Right renal cortex interstitium (tissue), 3 donors: ENCODE results near the gene SEMA3F. TPM values are rescaled to one million over a fixed set of nuclear protein-coding genes. Genes with fewer than 3 reads are reported as not detected.

Source experiments
- DNase-seq, 3 donors: peaks; one replicate each; pipeline ENCODE4 v3.0.0-alpha.2; 2013; ENCODE audit warnings: low read depth in 3 of 3, low spot score in 2 of 3
- polyA plus RNA-seq, 3 donors: library from polyadenylated mRNA; unstranded; fragments of 120-200 nt; gene quantifications; one replicate each; pipeline ENCODE4 v1.2.1, GENCODE V29; 2013; ENCODE audit not compliant: insufficient read length in 3 of 3

The SEMA3F gene
- polyA plus RNA-seq, 3 donors = 67.4 to 80.1 (median 70.8) TPM

DNA sequence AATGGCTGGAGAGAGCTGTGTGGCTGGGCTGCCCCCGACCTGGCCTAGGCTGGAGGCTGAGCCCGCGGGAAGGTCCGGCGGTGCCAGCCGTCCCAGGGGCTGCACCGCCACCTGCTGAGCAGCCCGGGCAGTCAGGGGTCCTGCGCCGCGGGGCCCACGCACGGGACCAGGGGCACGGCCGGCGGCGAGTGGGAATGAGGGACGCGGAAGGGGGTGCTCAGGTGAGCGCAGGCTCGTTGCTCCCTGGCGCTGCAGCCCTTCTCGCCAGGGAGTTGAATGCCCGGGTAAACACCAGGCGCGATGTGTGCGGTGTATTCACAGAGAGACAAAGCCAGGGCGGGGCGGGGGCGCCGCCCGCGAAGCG lies 666 bp upstream of the SEMA3F start:
- DNase-seq = no peak

DNA sequence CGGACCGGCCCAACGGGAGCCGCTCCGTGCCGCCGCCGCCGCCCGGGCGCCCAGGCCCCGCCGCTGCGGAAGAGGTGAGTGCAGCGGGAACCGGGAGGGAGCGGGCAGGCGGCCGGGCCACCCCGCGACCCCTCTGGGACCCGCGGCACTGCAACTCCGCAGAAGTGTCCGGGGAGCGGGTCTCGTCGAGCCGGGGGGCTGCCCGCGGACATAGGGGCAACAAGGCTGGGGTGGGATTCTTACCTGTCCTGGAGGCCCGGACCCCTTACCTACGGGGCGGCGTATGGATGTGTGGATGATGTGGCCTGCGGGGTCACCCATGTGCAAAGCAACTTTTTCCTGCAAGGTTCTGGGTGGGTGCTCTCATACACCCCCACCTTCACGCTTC lies 361 bp downstream of the SEMA3F start:
- DNase-seq = no peak

DNA sequence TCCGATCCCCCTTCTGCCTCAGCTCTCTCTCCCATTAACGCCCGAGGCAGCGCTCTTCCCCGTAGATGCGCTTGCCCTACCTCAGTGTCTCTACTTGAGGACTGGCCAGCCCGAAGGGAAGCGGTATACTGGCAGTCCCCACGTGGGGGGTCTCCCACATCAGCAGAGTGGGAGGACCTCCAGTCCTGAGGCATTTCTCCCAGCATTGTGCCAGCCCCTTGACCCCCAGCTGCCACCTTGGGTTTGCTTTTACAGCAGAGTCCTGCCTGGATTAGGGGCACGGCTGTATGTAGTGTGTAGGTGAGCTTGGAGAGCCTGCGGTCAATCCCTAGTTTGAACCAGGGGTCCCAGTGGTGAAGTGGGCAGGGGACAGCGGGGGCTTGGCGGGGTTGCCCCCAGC lies 767 bp downstream of the SEMA3F start:
- no peak for DNase-seq

DNA sequence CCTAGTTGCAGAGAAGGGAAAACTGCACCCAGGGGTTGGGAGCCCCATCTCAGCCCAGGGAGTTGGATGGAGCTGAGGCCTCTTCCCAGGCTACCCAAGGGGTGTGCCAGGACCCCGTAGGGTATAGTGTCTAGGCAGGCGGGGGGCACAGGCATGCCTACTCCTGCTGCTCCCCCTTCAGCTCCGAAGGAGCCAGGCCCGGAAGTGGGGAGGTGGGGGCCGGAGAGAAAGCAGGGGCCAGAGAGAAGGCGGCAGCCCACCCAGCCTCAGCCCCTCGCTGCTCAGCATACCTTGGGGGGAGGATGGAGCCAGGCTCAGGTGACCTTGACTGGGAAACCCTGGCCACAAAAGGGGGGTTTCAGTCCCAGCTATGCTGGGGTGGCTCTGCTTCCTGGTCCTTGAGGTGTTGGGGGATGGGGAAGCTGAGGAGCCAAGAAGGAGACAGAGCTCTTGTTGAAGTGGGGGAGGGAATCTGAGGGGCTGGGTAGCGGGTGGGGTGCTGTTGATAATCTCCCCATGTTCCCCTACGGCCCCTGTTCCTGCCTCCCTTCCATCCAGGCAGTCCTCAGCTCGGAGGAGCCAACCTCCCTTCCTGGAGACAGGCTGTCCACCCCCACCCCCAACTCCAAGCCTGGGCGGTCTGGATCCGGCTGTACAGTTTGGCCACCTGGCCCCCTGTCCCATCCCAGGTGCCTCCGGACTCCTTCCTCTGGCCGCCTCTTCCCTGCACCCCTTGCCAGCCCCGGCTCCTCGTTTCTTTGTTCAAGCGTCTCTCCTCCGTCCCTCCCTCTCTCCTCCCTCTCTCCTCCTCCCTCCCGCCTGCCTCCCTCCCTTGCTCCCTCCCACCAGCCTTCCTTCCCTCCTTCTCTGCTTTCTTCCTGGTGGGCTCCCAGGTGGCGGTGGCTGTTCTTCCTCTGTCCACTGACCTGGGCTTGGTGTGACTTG lies 1.7 kb downstream of the SEMA3F start:
- no peak for DNase-seq

DNA sequence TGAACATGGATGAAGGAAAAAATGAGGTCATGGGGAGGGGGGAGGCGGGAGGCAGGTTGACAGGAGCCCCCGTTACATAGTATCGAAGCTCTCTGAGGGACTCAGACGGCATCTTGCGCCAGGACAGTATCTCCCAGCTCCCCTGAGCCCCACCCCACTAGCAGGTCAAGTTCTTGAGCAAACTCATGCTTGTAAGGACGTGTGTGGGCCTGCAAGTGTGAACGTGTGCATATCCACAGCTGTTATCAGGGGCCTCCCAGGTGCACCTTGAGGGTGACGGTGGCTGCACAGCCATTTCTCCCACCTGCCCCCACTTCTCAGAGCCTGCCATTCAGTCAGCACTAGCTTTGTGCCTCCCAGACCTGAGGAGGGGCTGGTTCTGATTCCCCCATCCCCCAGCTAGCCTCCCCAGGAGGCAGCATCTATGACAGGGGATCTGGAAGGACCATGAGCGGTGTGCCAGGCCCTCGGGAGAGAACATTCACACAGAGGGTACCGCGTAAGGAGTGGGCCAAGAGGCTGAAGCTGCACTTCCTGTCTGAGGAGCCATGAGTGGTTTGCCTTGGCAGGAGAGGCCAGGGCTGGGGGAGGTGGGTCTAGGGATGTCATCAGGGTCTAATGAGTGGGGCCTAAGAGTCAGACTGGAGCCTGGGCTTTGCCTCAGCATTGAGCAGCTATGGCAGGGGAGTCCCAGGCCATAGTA lies 2.9 kb downstream of the SEMA3F start:
- DNase-seq = no peak

DNA sequence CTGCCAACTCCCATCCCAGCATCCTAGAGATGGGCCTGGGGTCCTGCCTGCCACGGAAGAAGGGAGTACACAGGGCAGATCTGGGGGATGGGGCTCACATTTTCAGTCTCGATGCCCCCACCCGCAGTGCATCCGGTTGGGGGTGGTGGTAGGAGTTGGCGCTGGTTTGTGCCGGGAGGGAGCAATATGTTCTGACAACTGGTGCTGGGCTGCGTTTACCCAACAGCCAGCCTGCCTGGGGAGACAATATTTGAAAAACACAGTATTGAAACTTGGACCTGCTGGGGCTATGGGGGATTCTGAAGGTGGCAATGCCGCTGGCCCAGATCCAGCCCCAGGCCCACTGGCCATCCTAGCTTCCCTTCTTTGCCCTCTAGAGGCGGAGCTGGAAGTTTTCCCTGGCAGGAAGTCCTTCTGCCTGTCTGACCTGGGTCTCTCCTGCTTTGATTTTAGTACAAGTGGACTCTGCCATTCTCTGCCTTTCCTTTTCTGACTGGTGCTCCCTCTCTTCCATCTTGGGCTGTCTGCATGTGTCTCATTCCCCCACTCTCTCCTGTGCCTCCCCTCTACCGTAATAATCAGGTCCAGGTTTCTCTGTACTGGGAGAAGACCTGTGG lies 3.5 kb downstream of the SEMA3F start:
- DNase-seq = no peak

DNA sequence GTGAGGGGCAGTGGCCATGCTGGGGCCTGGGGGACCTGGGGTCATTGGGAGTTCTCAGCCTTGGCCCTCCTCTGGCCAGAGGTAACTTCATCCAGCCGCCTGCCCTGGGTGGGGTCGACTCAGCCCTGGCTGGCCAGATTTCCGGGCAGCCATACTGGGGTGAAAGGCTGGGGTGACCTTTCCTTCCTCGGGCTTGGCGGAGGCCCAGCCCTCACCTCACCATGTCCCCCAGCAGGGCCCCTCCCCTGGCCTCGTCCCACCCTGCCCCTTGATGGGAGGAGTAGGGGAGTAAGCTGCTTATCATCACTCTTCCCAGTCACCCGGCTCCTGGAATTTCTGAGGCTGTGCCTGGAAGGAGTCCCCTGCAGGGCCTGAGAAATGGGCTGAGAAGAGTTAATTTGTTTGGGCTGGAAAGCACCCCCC lies 5.4 kb downstream of the SEMA3F start:
- no peak for DNase-seq

DNA sequence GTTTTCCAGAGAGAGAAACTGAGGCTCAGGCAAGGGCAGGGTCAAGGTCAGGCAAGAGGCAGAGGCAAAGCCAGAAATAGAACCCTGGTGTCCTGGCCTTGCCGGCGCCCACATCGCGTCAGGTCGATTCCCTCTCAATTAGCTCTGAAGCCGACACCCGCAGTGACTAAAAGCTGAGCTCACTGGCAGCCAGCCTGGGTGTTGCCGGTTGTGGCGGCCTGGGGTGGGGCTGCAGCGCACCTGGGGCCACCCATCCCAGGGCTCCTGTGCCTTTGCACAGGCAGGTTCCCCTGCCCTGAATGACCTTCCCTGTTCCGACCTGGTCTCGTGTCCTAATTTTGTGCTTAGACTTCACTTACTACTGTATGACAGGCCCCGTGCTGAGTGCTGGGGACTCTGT lies 6.2 kb downstream of the SEMA3F start:
- no peak for DNase-seq

DNA sequence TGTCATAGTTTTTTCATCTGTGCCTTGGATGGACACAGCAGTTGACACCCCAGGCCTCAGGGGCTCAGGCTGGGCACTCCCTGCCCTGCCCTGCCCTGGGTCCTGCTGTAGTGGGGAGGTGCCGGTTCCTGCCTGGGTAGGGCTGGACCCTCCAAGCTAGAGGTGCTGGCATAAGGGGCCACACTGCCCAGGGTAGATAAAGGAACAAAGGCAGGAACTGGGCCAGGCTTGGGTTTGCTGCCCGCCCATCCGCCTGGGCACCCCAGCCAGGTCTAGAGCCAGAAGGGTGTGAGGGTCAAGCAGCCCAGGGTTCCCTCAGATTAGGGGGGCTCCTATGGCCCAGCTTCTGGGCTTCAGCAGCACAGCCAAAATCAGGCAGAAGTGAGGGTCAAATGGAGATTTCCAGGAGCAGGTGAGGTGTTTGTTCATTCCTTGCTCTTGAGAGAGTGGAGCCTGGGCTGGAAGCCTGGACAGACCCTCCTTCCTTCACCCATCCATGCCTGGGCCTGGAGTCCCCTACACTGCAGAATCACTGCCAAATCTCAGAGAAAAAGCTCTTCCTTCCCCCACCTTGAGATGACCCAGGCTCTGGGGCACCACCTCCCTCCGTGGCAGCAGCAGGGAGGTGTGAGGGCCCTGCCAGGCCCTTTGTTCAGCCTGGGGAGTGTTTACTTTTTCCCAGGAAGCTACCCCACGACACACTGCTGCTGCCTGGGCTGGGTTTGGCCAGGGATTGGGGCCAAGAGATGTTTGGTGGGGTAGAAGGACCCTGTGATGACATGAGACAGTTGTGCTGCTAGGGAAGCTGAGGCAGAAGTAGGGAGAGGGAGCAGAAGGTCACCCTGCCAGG lies 7.1 kb downstream of the SEMA3F start:
- no peak for DNase-seq

DNA sequence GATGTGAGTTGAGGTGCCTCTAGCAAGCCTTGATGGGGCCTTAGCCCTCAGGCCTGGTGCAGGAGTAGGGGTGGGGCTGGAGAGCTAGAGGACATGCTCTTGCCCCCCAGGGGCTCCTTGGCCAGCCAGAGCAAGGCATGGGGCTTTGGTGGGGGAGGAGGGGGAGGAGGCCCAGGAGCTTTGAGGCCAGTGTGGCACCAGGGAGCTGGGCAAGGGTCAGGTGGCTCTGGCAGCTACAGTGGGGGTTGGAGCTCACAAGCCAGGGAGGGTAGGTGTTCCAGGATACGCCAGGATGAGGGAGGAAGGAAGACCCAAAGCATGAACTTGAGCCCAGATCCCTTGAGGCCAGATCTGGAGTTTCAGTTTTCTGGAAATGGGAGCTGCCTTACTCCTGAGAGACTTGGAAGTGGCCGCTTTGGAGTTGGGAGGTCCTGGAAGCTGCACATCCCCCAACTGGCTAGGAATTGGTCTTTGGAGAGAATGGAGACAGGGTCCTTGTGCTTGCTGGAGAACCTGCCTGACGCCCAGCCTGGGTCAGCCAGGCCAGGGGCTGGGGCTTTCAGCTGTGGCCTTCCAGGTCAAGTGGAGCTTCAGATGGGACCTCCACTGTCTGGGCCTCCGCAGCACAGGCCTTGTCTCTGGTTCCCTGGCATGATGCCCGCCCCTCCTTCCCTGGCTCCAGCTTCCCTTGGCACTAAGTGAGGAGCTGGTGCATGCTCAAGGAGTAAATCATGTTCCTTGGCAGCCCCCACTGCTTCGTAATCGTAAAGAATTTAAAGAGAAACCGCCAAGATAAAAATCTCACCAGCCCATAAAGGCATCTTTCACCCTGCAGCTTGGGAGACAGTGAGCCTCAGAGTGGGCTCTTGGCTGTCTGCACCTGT lies 8.7 kb downstream of the SEMA3F start:
- no peak for DNase-seq

DNA sequence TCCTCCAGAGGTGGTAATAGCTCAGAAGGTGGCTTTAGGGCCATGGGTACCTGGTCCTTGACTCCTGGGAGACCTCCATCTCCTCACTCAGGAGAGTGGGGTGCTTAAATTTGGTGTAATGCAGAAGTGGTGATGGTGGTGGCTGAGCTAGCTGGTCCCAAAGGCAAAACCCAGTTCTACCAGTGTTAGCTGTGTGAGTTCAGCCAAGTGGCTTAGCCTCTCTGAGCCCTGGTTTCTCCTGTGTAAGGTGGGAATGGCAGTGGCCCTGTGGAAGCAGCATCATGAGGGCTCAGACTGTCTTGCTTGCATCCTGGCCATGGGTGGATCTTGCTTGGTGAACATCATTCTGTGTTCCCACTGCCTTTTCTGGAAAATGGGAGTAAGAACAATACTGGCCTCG lies 9.4 kb downstream of the SEMA3F start:
- no peak for DNase-seq

DNA sequence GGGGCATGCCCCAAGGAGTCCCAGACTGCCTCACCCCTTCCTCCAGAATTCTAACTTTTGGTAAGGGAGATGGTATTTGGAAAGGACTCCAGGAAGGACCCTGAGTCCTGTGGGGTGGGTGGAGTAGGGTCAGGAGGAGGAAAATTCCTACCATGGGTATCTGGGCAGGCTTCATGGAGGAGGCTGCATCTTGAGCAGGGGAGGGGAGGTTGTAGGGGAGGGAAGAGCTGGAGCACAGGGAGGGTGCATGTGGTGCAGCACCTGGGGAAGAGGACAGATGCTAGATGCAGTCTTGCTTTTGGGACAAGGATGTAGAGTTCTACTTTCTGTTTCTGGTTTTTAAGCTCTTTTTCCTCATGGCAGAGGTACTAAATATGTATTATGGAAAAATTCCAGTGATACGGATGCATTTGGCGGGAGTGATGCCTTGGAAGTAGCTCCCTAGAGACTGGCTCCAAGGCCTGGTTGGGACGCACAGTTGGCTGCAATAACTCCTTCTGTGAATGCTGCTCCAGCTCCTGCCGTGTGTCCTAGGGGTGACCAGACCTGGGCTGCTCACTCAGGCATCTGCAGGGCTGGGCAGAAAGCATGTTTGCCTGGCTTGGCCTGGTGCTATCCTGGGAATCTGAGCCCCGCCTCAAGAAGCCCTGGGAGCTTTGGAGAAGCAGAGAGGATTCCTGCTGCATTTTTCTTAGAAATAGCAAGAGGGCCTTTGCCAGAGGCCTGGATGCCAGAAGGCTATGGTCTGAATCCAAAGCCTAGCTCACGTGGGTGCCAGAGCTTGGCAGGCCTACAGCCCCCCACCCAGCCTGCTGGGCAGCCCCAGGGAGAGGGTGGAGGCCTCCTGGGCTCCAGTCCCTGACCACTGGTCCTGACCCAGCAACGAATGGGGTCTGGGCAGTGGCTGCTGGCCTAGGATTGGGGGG lies 10.1 kb downstream of the SEMA3F start:
- DNase-seq = no peak

DNA sequence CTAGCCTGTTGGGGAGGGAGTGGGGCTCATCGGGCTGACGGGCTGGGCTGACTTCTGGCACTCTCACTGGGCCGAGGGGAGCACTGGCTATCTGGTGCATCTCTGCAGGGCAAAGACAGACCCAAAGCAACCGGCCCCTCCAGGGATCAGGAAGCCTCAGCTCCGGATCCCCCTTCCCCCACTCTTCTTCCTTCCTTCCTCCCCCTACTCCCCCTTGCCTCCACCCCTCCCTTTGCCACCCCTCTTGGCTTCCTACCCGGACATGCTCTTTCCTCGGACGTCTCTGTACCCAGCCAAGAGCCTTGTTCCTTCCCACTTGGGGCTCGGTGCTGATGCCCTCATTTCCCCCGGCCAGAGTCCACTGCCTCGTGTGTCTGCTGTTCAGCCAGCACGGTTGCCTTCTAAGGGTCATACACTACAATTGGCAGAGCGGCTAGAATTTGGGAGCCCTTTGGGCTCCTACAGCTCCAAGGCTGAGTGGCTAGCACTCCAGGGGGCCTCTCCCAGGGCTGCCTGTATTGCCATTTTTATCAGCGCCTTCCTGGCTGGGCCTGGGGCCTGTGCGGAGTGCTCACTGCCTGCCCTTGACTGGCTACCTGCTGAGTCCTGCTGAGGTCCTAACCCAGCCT lies 10.9 kb downstream of the SEMA3F start:
- DNase-seq = no peak

DNA sequence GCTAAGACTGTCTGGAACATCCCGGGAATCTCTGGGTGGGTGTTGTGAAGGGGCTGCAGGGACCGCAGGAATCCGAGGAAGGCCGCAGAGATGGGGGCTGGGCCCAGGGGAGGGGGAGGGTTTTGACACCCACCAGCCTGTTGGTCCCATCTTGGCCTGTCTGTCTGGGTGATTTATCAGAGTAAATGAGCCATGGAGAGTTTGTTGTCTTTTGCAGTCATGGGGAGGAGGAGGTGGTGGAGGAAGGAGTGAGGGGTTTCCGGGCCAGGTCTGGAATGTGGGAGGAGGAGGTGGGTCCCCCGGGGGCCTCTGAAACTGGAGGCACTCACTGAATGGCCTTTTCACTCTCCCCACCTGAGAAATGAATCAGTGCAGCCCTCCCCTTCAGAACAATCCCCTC lies 11.5 kb downstream of the SEMA3F start:
- peak in 1 of 3 donors; percentile 85 for DNase-seq

DNA sequence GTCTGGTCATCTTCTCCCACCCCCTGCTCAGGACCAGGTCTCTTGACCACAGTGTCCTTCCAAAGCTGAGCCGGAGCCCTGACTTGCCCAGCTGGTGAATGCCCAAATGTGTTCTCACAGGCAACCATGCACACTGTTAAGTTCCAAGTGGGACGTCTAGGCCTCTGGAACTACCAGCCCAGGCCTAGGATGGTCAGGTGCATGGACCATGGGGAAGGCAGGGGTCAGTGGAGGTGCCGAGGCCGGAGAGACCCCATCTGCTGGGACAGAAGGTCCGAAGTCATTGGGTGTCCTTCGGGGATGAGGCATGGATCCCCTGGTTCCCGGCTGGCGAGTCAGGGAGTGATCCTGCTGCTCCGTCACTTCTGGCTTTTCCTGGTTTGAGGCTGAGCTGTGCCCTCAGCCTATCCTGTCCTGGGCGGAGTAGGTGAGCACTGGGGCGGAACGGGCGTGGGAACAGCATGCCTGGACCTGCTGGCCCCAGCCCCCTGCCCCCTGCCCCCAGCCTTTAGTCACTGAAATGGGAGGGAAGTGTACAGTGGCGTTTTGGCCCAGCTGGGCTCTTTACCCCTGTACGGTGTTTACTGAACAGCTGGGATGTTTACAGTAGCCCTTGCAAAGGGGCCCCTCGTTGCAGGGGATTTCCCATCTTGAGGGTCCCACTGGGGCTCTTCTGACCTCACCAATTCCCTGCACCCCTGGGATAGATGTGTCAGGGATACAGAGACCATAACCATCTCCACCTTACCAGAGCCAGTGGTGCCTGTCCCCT lies 12.1 kb downstream of the SEMA3F start:
- no peak for DNase-seq

DNA sequence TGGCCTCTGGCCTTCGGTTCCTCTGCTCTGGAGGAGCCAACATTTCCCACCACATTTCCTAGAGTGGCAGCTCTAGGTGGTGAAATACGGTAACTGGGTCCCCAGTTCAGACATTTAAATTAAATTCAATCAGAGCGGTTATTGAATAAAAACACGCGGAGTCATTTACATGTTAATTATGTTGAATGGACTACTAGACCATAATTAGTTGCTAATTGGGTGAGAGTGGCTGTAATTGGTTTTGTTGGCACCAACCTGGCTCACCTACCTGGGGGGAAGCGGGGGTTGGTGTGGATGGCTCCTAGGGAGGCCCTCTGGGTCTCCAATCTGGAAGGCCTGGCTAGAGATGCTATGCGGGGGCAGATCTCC lies 12.7 kb downstream of the SEMA3F start:
- DNase-seq = no peak

DNA sequence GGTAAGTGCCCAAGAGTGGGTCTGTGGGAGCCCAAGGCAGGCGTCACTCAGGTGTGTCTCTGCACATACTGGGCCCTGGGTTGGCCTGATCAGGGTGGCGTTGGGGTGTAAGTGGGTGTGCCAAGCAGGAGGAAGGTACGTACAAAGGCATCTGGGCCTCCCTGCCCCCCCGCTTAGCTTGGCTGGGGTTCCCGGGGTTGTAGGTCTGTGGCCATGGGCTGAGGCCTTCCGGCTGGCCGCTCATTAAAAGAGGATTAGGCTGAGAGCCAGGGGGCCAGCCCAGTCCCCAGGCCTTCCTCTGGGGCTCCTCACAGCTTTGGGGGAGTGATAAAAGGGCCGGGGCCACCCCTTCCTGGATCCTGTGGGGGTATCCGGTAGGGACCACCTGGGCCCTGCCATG lies 13.3 kb downstream of the SEMA3F start:
- no peak for DNase-seq

DNA sequence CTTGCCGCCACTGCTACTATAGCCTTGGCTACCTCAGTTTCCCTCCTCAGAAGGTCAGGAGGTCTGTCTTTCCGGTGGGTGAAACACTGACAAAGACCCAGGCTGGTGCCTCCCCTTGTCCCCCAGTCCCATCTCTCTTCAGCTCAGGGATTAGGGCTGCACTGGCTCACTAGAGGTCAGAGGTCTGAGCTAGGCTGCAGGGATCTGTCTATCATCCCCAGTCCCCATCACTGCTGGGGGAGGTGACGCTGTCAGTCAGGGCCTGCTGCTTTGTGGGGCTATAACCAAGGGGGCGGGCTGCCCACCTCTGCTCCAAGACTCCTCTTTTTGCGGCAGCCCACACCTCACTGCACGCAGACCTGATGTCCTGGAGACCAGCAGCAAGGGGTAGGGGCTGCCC lies 13.7 kb downstream of the SEMA3F start:
- no peak for DNase-seq
